ENCODE data around the gene GABBR2. TPM values are rescaled to one million over a fixed set of nuclear protein-coding genes. Genes with fewer than 3 reads are reported as not detected.

The GABBR2 gene
- total RNA-seq = 0.25 to 0.74 TPM (median 0.55 TPM) in 3 replicates

- DNase-seq (ENCODE audit: low spot score in 2 of 2, unreplicated experiment in 2 of 2) = no peak
Measured at GRCh38 chr9:98708933-98709911, at the start of gene GABBR2. Gene GABBR2 (minus strand): TSS chr9:98708935. CDS start chr9:98708737, 198 bp downstream.

GRCh38 chr9:98755006-98755618 is 46.4 kb upstream of the GABBR2 start:
- peaks cover 20% of the 10 kb centered on the region for H3K9me3 Mint-ChIP-seq
- H3K4me3 Mint-ChIP-seq = no peak overlapping the region
- H3K36me3 Mint-ChIP-seq = peaks cover 72% of the 10 kb centered on the region

More at GRCh38 chr9:98708933-98709911, at the start of gene GABBR2:
- peak within 1 kb of the TSS; percentile 59 for H3K4me3 Mint-ChIP-seq
- no peak for TF ChIP-seq CTCF (IDR thresholded peaks at IDR 0.05; ENCODE audit: unreplicated experiment)
- H3K36me3 Mint-ChIP-seq = no peaks in the 10 kb centered on the region
- H3K27ac Mint-ChIP-seq = no peak within 1 kb of the TSS
- H3K4me1 Mint-ChIP-seq = peaks cover 7% of the 10 kb centered on the region
- peaks cover 90% of the 10 kb centered on the region for H3K27me3 Mint-ChIP-seq (ENCODE audit: low read depth)
- peaks cover 2% of the 10 kb centered on the region for H3K9me3 Mint-ChIP-seq

GRCh38 chr9:98751210-98751609 is 42.5 kb upstream of the GABBR2 start:
- no peaks in the 10 kb centered on the region for H3K4me1 Mint-ChIP-seq
- H3K27me3 Mint-ChIP-seq (ENCODE audit: low read depth) = no peaks in the 10 kb centered on the region
- no peaks in the 10 kb centered on the region for H3K9me3 Mint-ChIP-seq
- TF ChIP-seq CTCF (IDR thresholded peaks at IDR 0.05; ENCODE audit: unreplicated experiment) = no peak
- H3K4me3 Mint-ChIP-seq = no peak overlapping the region
- no peak overlapping the region for H3K27ac Mint-ChIP-seq
- no peak for DNase-seq (ENCODE audit: low spot score in 2 of 2, unreplicated experiment in 2 of 2)
- peaks cover 64% of the 10 kb centered on the region for H3K36me3 Mint-ChIP-seq

More at GRCh38 chr9:98755006-98755618, 46.4 kb upstream of the GABBR2 start:
- no peaks in the 10 kb centered on the region for H3K4me1 Mint-ChIP-seq
- no peak for DNase-seq (ENCODE audit: low spot score in 2 of 2, unreplicated experiment in 2 of 2)
- H3K27ac Mint-ChIP-seq = no peak overlapping the region
- TF ChIP-seq CTCF (IDR thresholded peaks at IDR 0.05; ENCODE audit: unreplicated experiment) = no peak
- no peaks in the 10 kb centered on the region for H3K27me3 Mint-ChIP-seq (ENCODE audit: low read depth)

GRCh38 chr9:98750364-98751060 is 41.8 kb upstream of the GABBR2 start:
- no peaks in the 10 kb centered on the region for H3K4me1 Mint-ChIP-seq
- H3K4me3 Mint-ChIP-seq = no peak overlapping the region
- H3K9me3 Mint-ChIP-seq = no peaks in the 10 kb centered on the region
- no peak for DNase-seq (ENCODE audit: low spot score in 2 of 2, unreplicated experiment in 2 of 2)
- no peak for TF ChIP-seq CTCF (IDR thresholded peaks at IDR 0.05; ENCODE audit: unreplicated experiment)
- no peaks in the 10 kb centered on the region for H3K27me3 Mint-ChIP-seq (ENCODE audit: low read depth)
- peaks cover 57% of the 10 kb centered on the region for H3K36me3 Mint-ChIP-seq
- no peak overlapping the region for H3K27ac Mint-ChIP-seq

GRCh38 chr9:98747476-98747875 is 38.7 kb upstream of the GABBR2 start:
- Mint-ChIP-seq H3K27me3 (ENCODE audit: low read depth) (no peaks in the 10 kb centered on the region), H3K9me3 (no peaks in the 10 kb centered on the region), H3K36me3 (peaks cover 40% of the 10 kb centered on the region), H3K27ac (no peak overlapping the region), H3K4me3 (no peak overlapping the region), H3K4me1 (no peaks in the 10 kb centered on the region)
- no peak for TF ChIP-seq CTCF (IDR thresholded peaks at IDR 0.05; ENCODE audit: unreplicated experiment)
- DNase-seq (ENCODE audit: low spot score in 2 of 2, unreplicated experiment in 2 of 2) = no peak

Measured in mesothelial cell of epicardium (in vitro differentiated cells).